HG03469 (cell line): ENCODE measurements around the gene LRFN4.

Experiments used
- ATAC-seq: cut with Tn5 transposase; IDR thresholded peaks from one replicate; pipeline ENCODE4 v1.9.1; 2021; ENCODE audit warnings: mild to moderate bottlenecking, moderate library complexity, moderate number of reproducible peaks; ENCODE audit not compliant: unreplicated experiment

The LRFN4 gene

DNA sequence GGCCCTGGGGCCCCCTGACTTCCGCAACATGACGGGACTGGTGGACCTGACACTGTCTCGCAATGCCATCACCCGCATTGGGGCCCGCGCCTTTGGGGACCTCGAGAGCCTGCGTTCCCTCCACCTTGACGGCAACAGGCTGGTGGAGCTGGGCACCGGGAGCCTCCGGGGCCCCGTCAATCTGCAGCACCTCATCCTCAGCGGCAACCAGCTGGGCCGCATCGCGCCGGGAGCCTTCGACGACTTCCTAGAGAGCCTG is 992 bp downstream of the LRFN4 start:
- ATAC-seq = no peak

DNA sequence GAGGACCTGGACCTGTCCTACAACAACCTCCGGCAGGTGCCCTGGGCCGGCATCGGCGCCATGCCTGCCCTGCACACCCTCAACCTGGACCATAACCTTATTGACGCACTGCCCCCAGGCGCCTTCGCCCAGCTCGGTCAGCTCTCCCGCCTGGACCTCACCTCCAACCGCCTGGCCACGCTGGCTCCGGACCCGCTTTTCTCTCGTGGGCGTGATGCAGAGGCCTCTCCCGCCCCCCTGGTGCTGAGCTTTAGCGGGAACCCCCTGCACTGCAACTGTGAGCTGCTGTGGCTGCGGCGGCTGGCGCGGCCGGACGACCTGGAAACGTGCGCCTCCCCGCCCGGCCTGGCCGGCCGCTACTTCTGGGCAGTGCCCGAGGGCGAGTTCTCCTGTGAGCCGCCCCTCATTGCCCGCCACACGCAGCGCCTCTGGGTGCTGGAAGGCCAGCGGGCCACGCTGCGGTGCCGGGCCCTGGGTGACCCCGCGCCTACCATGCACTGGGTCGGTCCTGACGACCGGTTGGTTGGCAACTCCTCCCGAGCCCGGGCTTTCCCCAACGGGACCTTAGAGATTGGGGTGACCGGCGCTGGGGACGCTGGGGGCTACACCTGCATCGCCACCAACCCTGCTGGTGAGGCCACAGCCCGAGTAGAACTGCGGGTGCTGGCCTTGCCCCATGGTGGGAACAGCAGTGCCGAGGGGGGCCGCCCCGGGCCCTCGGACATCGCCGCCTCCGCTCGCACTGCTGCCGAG is 1.5 kb downstream of the LRFN4 start:
- ATAC-seq = no peak

DNA sequence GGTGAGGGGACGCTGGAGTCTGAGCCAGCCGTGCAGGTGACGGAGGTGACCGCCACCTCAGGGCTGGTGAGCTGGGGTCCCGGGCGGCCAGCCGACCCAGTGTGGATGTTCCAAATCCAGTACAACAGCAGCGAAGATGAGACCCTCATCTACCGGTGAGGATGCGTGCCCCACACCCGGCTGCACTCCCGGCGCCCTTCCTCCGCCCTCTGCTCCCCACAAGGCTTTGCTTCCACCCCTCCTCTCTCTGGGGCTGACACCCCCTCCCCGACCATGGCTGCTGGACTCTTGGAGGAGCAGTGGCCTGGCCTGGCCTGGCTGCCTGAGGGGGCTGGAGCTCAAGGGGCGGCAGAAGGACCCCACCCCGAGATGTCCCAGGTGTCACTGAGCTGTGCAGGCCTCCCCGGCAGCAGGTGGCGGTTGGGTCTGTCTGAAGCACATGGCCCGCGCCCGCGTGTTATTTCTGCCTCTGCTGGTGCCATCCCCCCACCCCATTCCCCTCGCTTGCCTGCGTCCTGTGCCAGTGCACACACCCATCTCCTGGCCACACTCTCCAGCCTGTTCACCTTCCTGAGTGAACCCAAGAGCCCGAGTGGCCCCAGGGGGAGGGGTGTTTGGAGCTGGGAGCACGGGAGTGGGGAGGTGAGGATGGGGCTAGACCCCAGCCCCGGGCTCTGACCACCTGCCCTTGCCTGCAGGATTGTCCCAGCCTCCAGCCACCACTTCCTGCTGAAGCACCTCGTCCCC is 2.2 kb downstream of the LRFN4 start:
- no peak for ATAC-seq

DNA sequence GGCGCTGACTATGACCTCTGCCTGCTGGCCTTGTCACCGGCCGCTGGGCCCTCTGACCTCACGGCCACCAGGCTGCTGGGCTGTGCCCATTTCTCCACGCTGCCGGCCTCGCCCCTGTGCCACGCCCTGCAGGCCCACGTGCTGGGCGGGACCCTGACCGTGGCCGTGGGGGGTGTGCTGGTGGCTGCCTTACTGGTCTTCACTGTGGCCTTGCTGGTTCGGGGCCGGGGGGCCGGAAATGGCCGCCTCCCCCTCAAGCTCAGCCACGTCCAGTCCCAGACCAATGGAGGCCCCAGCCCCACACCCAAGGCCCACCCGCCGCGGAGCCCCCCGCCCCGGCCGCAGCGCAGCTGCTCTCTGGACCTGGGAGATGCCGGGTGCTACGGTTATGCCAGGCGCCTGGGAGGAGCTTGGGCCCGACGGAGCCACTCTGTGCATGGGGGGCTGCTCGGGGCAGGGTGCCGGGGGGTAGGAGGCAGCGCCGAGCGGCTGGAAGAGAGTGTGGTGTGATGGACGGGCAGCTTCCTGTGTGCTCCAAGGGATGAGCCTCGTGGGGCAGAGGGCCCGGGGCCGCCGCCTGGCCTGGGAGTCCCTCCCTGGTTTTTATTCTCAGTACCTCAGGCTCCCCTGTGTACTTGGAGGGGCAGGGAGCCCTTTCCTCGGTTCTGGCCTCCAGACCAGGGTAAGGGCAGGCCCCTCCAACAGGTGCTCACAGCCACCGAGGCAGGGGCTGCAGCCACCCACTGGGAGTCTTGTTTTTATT is 3.0 kb downstream of the LRFN4 start:
- ATAC-seq = no peak

DNA sequence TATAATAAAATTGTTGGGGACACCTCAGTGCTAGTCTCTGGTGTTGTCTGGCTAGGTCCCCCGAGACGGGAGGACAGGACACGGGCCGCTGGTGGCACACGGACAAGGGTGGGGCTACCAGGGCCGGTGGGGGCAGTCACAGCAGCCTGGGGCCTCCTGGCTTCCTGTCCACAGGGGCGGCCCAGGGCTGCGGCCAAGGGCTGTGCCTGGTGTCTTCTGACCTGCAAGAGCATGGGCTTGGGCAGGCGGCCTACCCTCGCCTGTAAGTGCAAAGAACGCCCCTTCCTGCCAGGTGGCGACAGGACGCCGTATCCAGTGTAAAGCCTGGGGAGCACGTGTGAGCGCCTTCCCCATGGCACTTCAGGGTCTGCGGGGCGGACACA is 3.6 kb downstream of the LRFN4 start:
- ATAC-seq = no peak

DNA sequence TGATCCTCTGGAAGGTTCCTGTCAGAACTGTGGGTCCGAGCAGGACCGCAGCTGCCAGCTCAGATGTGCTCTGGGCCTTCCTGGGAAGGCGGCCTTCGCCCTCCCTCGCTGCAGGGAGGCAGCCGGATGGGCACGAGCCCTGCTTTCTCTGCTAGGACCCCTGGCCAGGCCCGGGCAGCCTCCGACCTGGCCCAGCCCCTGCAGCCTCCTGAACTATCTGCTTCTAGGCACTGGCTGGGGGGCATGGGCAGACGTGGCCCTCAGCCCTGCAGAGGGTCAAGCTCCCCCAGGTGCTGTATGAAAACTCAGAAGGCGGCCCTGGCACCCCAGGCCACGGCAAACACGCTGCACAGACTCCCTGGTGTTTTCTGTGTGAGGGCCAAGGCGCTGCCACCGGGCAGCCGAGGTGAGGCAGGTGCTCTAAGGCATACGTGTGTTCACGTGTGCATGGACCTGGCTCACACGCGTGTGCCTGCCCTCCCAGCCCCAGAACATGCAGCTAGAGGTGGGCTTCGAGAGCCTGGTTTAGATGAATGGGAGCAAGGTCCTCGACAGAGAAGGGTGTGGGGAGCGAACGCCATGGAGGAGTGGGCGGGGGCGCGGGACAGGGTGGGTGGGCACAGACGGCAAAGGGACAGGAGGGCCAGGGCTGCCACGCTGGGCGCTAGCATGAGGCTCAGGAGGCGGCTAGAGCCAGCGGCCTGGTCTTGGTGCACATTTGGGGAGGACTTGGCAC is 4.3 kb downstream of the LRFN4 start:
- no peak for ATAC-seq

DNA sequence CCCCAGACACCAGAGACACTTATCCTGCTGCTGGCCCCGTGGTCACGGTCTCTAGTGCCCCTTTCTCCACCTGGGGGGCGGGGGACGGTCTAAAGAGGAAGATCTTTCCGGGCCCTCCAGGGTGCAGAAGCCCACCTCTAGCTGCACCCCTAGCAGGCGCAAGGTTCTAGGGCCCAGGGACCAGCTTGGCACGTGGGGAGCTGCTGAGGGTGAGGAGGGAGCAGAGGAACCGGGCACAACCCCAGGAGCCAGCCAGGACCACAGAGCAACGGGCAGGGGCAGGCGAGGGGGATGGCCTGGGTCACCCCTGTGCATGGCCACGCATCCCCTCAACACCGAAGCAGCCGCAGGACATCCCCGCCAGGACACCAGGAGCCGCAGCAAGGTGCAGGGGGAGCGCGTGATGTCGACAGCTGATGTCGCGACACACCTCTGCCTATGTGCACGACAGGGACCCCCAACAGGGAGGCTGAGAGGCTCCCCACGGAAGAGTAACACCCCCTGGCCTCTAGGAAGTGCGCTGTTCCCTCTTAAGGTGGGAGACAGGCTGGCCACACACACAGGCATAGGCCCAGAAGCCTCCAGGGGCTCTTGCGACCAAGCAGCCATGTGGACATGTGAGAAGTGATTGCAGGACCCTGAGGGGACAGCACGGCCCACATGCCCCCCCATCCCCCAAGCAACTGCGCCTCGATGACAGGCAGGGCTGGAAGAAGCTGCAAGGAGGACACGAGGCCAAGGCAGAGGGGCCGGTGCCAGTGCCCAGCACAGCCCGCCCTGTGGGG is 5.1 kb downstream of the LRFN4 start:
- no peak for ATAC-seq

DNA sequence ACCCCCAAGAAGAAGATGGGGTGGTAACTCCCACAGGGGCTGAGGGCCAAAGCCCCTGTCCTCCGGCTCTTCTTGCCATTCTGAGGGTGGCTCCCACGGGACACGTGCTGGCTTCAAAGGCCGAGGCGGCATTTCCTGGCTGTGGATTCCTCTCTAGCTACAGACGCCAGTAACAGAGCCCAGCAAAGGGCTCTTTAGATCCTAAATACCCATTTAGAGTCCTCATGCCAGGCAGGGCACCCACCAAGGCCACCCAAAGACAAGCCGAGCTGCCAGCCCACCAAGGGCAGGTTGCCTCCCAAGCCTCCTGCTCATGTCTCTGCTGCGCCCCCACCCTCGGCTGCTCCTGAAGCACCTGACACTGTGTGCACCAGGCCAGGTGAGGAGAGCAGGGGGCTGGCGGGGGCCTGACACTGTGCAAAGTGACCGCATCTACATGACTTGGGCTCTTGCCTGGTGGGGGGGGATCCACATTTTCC is 5.7 kb downstream of the LRFN4 start:
- no peak for ATAC-seq

DNA sequence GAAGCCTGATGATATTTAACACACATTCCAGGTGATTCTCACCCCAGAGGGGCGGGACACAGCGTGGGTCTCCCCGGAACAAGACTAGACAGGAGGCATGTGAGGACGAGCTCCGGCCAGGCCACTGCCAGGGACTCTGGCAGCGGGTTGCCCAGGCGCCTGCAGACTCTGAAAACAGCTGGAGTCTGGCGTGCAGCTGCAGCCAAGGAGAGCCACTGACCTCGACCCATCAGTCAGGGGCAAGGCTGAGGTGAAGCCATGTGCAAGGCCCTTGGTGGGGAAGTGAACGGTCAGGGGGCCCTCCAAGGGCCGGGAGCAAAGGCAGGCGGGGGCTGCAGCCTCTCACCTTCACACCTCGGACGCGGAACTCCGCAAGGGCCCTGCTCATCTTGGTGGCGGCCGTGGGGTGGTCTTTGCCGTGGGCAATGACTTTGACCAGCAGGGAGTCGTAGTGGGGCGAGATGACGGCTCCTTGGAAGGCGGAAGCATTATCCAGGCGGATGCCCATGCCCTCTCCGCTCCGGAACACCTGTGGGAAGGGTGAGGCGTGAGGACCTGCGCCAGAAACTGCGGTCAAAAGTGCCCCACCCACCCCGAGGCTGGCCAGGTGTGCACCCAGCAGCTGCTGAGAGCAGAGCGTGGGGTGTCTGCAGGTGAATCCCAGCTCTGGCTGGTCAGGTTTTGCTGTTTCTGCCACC is 6.7 kb downstream of the LRFN4 start:
- no peak for ATAC-seq

DNA sequence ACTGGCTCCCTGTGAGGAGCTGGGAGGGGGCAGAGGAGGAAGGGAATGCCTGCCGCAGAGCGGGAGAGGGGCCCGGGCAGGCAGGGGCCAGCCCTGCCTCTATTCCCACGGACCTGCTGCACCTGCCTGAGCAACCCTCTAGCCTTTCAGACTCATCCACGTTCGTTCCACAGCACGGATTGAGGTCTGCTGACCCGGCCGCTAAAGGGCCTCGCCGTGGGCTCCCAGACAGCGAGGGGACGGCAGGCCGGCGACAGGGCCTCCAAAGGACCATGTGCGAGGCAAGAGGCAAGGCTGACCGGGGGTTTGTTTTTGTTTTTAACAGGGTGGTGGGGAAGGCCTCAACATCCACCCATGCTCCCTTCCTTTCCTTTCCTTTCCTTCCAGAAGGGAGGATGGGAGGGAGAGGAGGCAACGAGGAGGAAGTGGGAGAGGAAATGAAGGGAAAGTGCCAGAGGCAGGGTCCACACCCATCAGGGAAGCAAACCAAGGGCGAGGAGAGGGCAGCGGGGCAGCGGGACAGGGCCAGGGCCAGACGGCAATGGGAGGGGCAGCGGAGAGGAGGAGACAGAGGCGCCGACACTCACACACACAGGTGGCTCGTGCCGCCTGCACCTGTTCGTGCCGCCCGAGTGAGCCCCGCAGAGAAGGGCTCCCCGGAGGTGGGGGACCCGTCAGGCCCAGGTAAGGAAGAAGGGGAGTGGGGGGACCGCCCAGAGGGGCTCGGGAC is 7.5 kb downstream of the LRFN4 start:
- ATAC-seq = no peak

DNA sequence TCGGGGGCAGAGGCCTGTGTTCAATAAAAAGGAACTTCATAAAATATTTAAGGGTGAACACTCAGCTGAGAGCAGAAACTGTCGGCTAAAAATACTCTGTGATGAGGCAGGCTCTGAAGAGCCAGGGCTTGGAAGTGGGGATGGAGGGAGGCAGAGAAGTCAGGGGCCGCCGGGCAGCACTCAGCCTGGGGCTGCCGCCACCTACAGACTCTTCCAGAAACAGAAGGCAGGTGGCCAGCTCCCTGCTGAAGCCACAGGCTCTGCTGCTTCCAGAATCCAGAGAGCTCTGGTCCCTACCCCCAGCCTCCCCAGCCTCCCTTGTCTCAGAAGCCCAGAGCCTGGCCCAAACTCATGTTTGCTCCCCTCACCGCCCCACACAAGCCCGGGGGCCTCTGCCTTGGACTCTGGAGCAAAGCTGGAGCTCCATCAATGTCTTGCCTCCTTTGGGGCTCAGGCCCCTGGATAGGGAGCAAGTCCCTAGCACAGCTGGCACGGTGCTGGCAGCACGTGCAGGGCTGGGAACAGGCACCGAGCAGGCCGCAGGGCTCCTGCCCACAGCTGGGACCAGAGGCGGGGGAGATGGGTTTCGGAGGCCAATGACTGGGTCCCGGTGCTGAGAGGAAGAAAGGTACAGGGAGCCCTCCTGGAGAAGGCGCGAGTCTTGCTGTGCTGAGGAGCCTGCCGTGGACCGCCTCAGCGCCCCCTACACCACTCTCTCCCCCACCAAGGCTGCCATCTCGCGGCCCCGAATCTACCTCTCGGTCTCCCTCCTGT is 8.2 kb downstream of the LRFN4 start:
- ATAC-seq = no peak

DNA sequence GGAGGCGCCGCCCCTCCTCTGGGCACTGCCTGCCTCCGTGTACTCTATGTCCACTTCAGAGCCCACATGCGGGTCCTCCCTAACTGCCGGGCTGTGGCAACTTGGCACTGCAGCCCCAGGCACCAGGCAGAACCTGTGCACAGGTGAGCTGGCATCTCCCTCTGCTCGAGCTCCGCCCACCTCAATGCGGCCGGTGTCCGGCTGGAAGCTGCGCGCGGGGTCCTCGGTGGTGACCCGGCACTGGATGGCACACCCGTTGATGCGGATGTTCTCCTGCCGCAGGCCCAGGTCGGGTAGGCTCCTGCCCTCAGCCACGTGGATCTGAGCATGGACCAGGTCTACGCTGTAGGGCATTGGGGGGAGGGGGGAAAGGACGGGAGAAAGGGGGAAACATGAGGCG is 9.1 kb downstream of the LRFN4 start:
- no peak for ATAC-seq

DNA sequence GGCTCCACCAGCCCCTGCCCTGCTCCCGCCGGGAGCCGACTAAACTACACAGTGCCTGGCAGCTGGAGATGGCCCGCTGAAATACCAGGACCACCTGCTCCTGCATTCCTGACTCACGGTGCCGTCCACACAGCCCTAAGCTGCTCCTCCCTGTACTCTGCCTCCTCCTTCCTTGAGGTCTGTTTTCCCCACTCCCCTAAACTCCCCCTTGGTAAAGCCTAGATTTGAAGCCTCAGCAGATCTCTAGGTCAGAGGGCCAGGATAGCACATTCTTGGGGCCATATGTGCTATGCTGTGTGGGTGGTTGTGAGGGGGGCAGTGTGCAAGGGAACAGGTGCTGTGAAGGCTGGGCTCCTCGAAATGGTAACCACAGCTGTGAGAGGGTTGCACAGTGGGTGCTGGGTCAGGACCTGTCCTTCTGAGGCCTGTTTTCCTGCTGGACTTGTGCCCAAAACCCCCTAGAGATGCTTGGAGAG is 9.7 kb downstream of the LRFN4 start:
- no peak for ATAC-seq

DNA sequence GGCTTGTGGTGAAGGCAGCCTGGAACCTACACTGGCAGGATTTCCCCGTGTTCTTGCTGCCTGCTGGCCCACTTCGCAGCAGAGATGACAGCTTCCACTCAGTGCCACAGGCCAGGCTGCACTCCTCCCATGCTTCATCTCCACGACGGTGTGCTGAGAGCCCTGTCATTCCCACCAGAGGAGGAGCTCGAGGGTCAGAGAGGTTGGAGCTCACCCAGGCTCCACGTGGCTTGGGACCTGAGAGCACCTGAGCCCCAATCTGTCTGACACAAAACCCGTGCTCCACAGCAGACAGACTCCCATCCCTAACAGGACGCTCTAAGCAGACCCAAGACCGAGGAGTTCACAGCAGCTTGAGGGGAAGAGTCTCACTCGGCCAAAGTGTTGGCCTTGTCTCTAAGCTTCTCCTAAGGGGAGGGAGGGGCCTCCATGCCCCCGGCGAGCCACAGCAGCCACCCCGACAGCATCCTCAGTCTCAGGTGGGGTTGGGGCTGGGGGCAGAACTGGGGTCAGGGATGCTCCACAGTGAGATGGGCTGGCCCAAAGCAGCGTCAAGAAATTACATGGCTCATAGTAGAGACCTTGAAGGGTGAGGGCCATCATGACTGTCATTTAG is 10.7 kb downstream of the LRFN4 start:
- no peak for ATAC-seq

DNA sequence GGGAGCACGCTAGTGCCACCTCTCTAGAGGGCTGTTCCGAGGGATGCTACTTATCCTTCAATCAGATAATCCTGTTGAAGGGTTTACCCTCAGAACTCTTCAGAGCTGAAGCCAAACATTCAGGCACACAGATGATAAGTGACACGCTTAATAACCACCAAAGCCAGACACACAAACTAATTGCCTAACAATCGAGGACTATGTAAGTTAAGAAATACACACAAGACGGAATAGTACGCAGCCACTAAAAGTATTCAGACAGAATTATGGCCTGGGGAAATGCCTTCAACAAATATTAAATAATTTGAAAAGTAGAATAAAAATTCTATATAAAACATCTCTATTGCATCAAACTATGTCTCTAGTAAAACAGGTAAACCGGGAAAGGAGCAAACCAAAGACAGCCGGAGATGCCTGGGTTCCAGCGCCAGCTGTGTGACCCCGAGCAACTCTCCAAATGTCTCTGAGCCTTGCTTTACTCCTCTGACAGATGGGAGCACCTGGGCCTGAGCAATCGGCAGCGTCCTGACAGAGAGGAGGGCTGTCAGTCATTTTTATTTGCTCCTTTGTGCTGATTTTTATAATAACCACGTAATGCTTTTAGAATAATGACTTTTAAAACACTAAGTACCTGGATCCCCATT is 11.3 kb downstream of the LRFN4 start:
- no peak for ATAC-seq

DNA sequence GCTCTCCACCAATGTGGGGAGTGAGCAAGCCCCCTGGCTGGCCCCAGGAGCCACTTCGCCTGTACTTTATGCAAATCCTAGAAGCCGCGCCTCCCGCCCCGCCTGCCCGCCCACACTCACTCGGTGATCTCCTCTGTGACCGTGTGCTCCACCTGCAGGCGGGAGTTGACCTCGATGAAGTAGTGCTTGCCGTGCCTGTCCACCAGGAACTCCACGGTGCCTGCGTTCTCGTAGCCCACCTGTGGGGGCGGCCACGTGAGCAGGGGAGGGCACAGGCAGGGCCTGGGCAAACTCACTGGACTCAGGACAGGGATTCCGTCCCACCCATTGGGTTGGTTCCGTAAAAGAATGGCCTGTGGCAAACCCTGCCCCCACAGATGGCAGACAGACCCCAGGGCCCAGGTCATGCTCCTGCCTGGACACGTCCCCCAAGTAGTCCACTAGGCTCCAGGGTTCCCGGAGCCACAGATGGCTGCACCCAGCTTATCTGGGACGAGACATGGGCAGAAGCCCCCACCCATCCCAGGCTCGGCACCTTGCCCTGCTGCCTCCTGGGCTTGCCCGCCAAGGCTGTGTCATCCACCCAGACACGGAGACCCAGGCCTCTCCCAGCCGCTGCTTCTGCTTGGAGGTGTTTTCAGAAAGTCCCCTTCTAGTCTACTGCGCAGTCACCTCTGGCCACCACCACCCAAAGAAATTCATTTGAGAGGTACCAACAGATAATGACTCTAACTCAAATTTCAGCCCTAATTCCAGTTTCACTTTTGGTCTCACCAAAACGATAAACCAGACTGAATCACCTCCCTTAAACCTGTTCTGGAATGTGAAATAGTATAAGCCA is 12.1 kb downstream of the LRFN4 start:
- ATAC-seq = no peak

DNA sequence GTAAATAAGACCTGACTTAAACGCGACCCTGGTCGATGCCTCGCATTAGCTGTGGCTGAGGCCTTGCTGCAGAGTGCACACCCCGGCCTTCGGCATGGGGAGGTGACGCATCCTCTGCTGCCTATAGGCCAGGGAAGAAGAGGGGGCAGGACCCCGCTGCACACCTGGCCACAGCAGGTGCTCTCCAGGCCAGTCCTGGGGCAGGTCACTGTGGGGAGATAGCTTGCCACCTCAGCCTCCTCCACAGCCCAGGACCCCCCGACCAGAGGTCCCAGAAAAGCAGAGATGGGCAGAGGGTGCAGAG is 12.7 kb downstream of the LRFN4 start:
- no peak for ATAC-seq
